Pons (tissue), 1 donor: Measurements from ENCODE around the gene SYNRG.

ENCODE experiments used
- DNase-seq: peaks from one replicate; pipeline ENCODE4 v3.0.0-alpha.2; 2016; ENCODE audit warnings: low spot score

The SYNRG gene

GRCh38 chr17:37476431-37477120 lies 132.6 kb downstream of the SYNRG start:
- no peak for DNase-seq

- no peak for DNase-seq
These were observed 133.3 kb downstream of the SYNRG start for GRCh38 chr17:37475731-37476420.

GRCh38 chr17:37470181-37470580 lies 139.0 kb downstream of the SYNRG start:
- no peak for DNase-seq

- DNase-seq, result no peak
These were observed 142.7 kb downstream of the SYNRG start for GRCh38 chr17:37466471-37466870.

- no peak for DNase-seq
These were observed 144.1 kb downstream of the SYNRG start for GRCh38 chr17:37465069-37465616.
